Common myeloid progenitor, CD34-positive (primary cell): ENCODE data around the gene TGFBR2.

Experiments used
- CTCF ChIA-PET: fragments of 350-600 bp; sonication (Branson Sonifier 250); formaldehyde crosslinking; loops from one replicate; lab custom pipeline; 2021; ENCODE audit warnings: antibody characterized with exemption; lab: Charles Lee
- POLR2A ChIA-PET: fragments of 350-600 bp; sonication (Branson Sonifier 250); formaldehyde crosslinking; loops from one replicate; lab custom pipeline; 2021; ENCODE audit warnings: antibody characterized with exemption; lab: Charles Lee
- DNase-seq, 3 donors: peaks; one replicate each; pipeline versions ENCODE4 v3.0.0 to v3.0.0-alpha.2; 2013
- H3K27ac ChIP-seq, 2 experiments: 1 replicate in 1 of 2; 2 replicates in 1 of 2; pipeline ENCODE4 v1.7.0; 2013; ENCODE audit warnings: inconsistent platforms in 2 of 2, low read length in 2 of 2, mild to moderate bottlenecking in 2 of 2, low read depth in 1 of 2, moderate library complexity in 1 of 2; ENCODE audit not compliant: severe bottlenecking in 2 of 2, insufficient read depth in 1 of 2, poor library complexity in 1 of 2
- H3K27me3 ChIP-seq, 5 experiments: replicated peaks in 2 of 5; 1 replicate in 3 of 5; 2 replicates in 2 of 5; pipeline versions ENCODE4 v1.6.1 to v1.7.0; 2013; ENCODE audit warnings: low read length in 4 of 5, mild to moderate bottlenecking in 2 of 5, moderate library complexity in 2 of 5, inconsistent platforms in 1 of 5; ENCODE audit not compliant: insufficient read depth in 5 of 5, control insufficient read depth in 4 of 5
- H3K36me3 ChIP-seq, 4 experiments: 1 replicate in 2 of 4; 2 replicates in 2 of 4; pipeline versions ENCODE4 v1.6.1 to v1.7.0; 2013; ENCODE audit warnings: low read length in 3 of 4, control low read depth in 1 of 4, mild to moderate bottlenecking in 1 of 4; ENCODE audit not compliant: control insufficient read depth in 4 of 4, insufficient read depth in 4 of 4
- H3K4me1 ChIP-seq, 4 experiments: 1 replicate in 3 of 4; 2 replicates in 1 of 4; pipeline versions ENCODE4 v1.6.1 to v1.7.1; 2013; ENCODE audit warnings: low read length in 3 of 4, mild to moderate bottlenecking in 3 of 4, control low read depth in 1 of 4, inconsistent platforms in 1 of 4, moderate library complexity in 1 of 4; ENCODE audit not compliant: control insufficient read depth in 4 of 4, insufficient read depth in 4 of 4; ENCODE audit errors: control extremely low read depth in 1 of 4
- H3K4me3 ChIP-seq, 7 experiments: 1 replicate in 4 of 7; 2 replicates in 3 of 7; pipeline versions ENCODE4 v1.5.1 to v1.7.0; 2013; ENCODE audit warnings: mild to moderate bottlenecking in 7 of 7, low read length in 6 of 7, moderate library complexity in 6 of 7, inconsistent platforms in 2 of 7, low read depth in 2 of 7, control low read depth in 1 of 7; ENCODE audit not compliant: insufficient read depth in 4 of 7, control insufficient read depth in 1 of 7; ENCODE audit errors: extremely low read depth in 1 of 7
- H3K9me3 ChIP-seq, 5 experiments: 1 replicate in 4 of 5; 2 replicates in 1 of 5; pipeline versions ENCODE4 v1.6.1 to v1.7.1; 2013; ENCODE audit warnings: low read length in 4 of 5, mild to moderate bottlenecking in 2 of 5, inconsistent platforms in 1 of 5, low read depth in 1 of 5, moderate library complexity in 1 of 5; ENCODE audit not compliant: control insufficient read depth in 4 of 5, insufficient read depth in 2 of 5; ENCODE audit errors: control extremely low read depth in 1 of 5
- WGBS: methylation state at CpG from one replicate; pipeline ENCODE4 v1.1.5; 2013; ENCODE audit not compliant: insufficient coverage; 5-methylcytosine and 5-hydroxymethylcytosine counted together

Gene TGFBR2

GRCh38 chr3:30607032-30607833, 832 bp downstream of the TGFBR2 start:
- peak; percentile 72 to 88 (median 83) for DNase-seq
- Histone ChIP-seq H3K4me3 (peak overlapping the region; percentile 77 to 93 (median 88)), H3K27me3 (no peaks in the 10 kb centered on the region), H3K27ac (peak overlapping the region; percentile 77 to 90), H3K36me3 (peaks cover 0 to 2% (median 0%) of the 10 kb centered on the region in 4 experiments), H3K4me1 (peaks cover 48 to 77% (median 64%) of the 10 kb centered on the region in 4 experiments), H3K9me3 (no peaks in the 10 kb centered on the region)
- POLR2A ChIA-PET = no interaction called here
- WGBS = under 1% methylated on average over 37 of the region's 45 CpGs
- CTCF ChIA-PET = interaction anchor here (0.5 to 1.4 kb wide), 5 partner anchors 22 to 145 kb away, joined by 3 to 6 read pairs (median 3); no protein-coding TSS in a partner anchor

- POLR2A ChIA-PET = no interaction called here
- DNase-seq = no peak
- CTCF ChIA-PET = interaction anchor here (1.0 kb wide), 1 partner anchor 15 kb away, joined by 3 read pairs; no protein-coding TSS in a partner anchor
- Histone ChIP-seq H3K9me3 (no peaks in the 10 kb centered on the region), H3K27me3 (no peaks in the 10 kb centered on the region), H3K27ac (peak overlapping the region in 1 of 2 experiments; percentile 2), H3K4me1 (peaks cover 36 to 77% (median 64%) of the 10 kb centered on the region in 4 experiments), H3K4me3 (peak overlapping the region in 5 of 7 experiments; percentile 2 to 60 (median 38)), H3K36me3 (peaks cover 0 to 6% (median 0%) of the 10 kb centered on the region in 4 experiments)
- WGBS = no CpG with 5 or more reads among the region's 2 CpGs
These were observed 2.2 kb downstream of the TGFBR2 start for GRCh38 chr3:30608598-30608947.

GRCh38 chr3:30609930-30610701, 3.7 kb downstream of the TGFBR2 start:
- no peaks in the 10 kb centered on the region for H3K27me3 ChIP-seq
- no peaks in the 10 kb centered on the region for H3K9me3 ChIP-seq
- H3K4me3 ChIP-seq = peak overlapping the region in 1 of 7 experiments; percentile 21
- ChIA-PET POLR2A (no interaction called here), CTCF (interaction anchor here (1.2 to 2.1 kb wide), 3 partner anchors 13 to 19 kb away, joined by 3 to 7 read pairs (median 3); no protein-coding TSS in a partner anchor)
- no peak for DNase-seq
- H3K36me3 ChIP-seq = peaks cover 0 to 6% (median 2%) of the 10 kb centered on the region in 4 experiments
- WGBS = 100% methylated on average over 3 of the region's 4 CpGs
- no peak overlapping the region for H3K27ac ChIP-seq
- H3K4me1 ChIP-seq = peaks cover 33 to 75% (median 60%) of the 10 kb centered on the region in 4 experiments

GRCh38 chr3:30610702-30611368, 4.4 kb downstream of the TGFBR2 start:
- peaks cover 26 to 69% (median 53%) of the 10 kb centered on the region in 4 experiments for H3K4me1 ChIP-seq
- peak overlapping the region in 1 of 7 experiments; percentile 39 for H3K4me3 ChIP-seq
- DNase-seq = no peak
- peaks cover 0 to 6% (median 2%) of the 10 kb centered on the region in 4 experiments for H3K36me3 ChIP-seq
- H3K9me3 ChIP-seq = no peaks in the 10 kb centered on the region
- ChIA-PET CTCF (interaction anchor here (1.3 to 2.1 kb wide), 2 partner anchors 12 to 18 kb away, joined by 3 to 7 read pairs; no protein-coding TSS in a partner anchor), POLR2A (interaction anchor here (1.6 kb wide), 1 partner anchor 48 kb away, joined by 6 read pairs; no protein-coding TSS in a partner anchor)
- H3K27ac ChIP-seq = peak overlapping the region in 1 of 2 experiments; percentile 16
- no peaks in the 10 kb centered on the region for H3K27me3 ChIP-seq
- WGBS = 89% methylated on average over 2 of the region's 3 CpGs

GRCh38 chr3:30611613-30612436, 5.4 kb downstream of the TGFBR2 start:
- 83% methylated on average over 2 of the region's 7 CpGs for WGBS
- H3K27ac ChIP-seq = no peak overlapping the region
- DNase-seq = peak in 2 of 3 donors; percentile 74 to 82
- H3K9me3 ChIP-seq = no peaks in the 10 kb centered on the region
- peaks cover 0 to 6% (median 2%) of the 10 kb centered on the region in 4 experiments for H3K36me3 ChIP-seq
- H3K4me1 ChIP-seq = peaks cover 30 to 73% (median 54%) of the 10 kb centered on the region in 4 experiments
- ChIA-PET CTCF (interaction anchor here (2.1 to 2.2 kb wide), 2 partner anchors 11 to 17 kb away, joined by 7 read pairs; no protein-coding TSS in a partner anchor), POLR2A (interaction anchor here (1.6 kb wide), 1 partner anchor 47 kb away, joined by 6 read pairs; no protein-coding TSS in a partner anchor)
- no peaks in the 10 kb centered on the region for H3K27me3 ChIP-seq
- H3K4me3 ChIP-seq = peak overlapping the region in 3 of 7 experiments; percentile 19 to 43 (median 39)
